Tibial nerve (tissue), 4 donors: Measurements from ENCODE around the gene CKAP2L. TPM values are rescaled to one million over a fixed set of nuclear protein-coding genes. Genes with fewer than 3 reads are reported as not detected.

Experiments
- DNase-seq, 2 donors: peaks; one replicate each; pipeline ENCODE4 v3.0.0-alpha.2; 2019; ENCODE audit warnings: low spot score in 2 of 2
- H3K27ac ChIP-seq, 4 donors: fragments of 200-600 bp; sonication (generic) in 3 of 4; one replicate each; pipeline ENCODE4 v1.5.1; 2017 to 2019; ENCODE audit warnings: mild to moderate bottlenecking in 1 of 4
- H3K27me3 ChIP-seq, 2 donors: fragments of 200-600 bp; sonication (generic) in 1 of 2; one replicate each; pipeline versions ENCODE4 v1.5.1 to v1.6.0; 2017 to 2019
- H3K36me3 ChIP-seq, 3 donors: fragments of 200-600 bp; sonication (generic); one replicate each; pipeline ENCODE4 v1.5.1; 2018 to 2019
- H3K4me1 ChIP-seq, 4 donors: fragments of 200-600 bp; sonication (generic) in 3 of 4; one replicate each; pipeline ENCODE4 v1.5.1; 2017 to 2019
- H3K4me3 ChIP-seq, 4 donors: fragments of 200-600 bp; sonication (generic) in 3 of 4; one replicate each; pipeline ENCODE4 v1.5.1; 2017 to 2019; ENCODE audit warnings: mild to moderate bottlenecking in 1 of 4, moderate library complexity in 1 of 4
- H3K9me3 ChIP-seq, 4 donors: fragments of 200-600 bp; sonication (generic) in 3 of 4; one replicate each; pipeline ENCODE4 v1.5.1; 2017 to 2019
- CTCF ChIP-seq, 5 experiments: fragments of 200-600 bp in 3 of 5; fragments of 450-650 bp in 2 of 5; sonication (generic) in 3 of 5; IDR thresholded peaks; one replicate each; pipeline ENCODE4 v1.5.1; 2016 to 2019; ENCODE audit warnings: antibody characterized with exemption in 5 of 5, mild to moderate bottlenecking in 3 of 5, moderate library complexity in 2 of 5
- EP300 ChIP-seq, 2 donors: sonication (generic); formaldehyde crosslinking; IDR thresholded peaks; one replicate each; pipeline ENCODE4 v1.6.1; 2017; ENCODE audit warnings: antibody characterized with exemption in 2 of 2, mild to moderate bottlenecking in 1 of 2
- POLR2A ChIP-seq, 2 donors: fragments of 450-650 bp; IDR thresholded peaks; one replicate each; pipeline ENCODE4 v1.6.1; 2017; ENCODE audit warnings: antibody characterized with exemption in 2 of 2, mild to moderate bottlenecking in 2 of 2, moderate library complexity in 2 of 2
- WGBS, 2 donors: methylation state at CpG; one replicate each; pipeline ENCODE4 v1.1.5; 2018; 5-methylcytosine and 5-hydroxymethylcytosine counted together
- total RNA-seq, 4 donors: library from RNA; depleted of rRNA; stranded (reverse); fragments of >200 nt; gene quantifications; one replicate each; pipeline ENCODE4 v1.1.0, GENCODE V29; 2016

CKAP2L gene
- total RNA-seq, 4 donors from 2014 or later, result not detected

- H3K4me3 ChIP-seq, result no peak overlapping the region
- TF ChIP-seq EP300 (IDR thresholded peaks at IDR 0.05) (no peak), POLR2A (IDR thresholded peaks at IDR 0.05) (no peak), CTCF (IDR thresholded peaks at IDR 0.05) (no peak)
- DNase-seq, result no peak
- no peaks in the 10 kb centered on the region for H3K27me3 ChIP-seq
- no peaks in the 10 kb centered on the region for H3K4me1 ChIP-seq
- H3K36me3 ChIP-seq, result no peaks in the 10 kb centered on the region
- H3K9me3 ChIP-seq, result no peaks in the 10 kb centered on the region
- 91 to 97% methylated on average over 7 of the region's 7 CpGs for WGBS, 2 donors
- H3K27ac ChIP-seq, result no peak overlapping the region
Measured at GRCh38 chr2:112740527-112740926, 23.9 kb downstream of the CKAP2L start.

- Histone ChIP-seq H3K9me3 (no peaks in the 10 kb centered on the region), H3K27ac (no peak overlapping the region), H3K4me3 (no peak overlapping the region), H3K27me3 (no peaks in the 10 kb centered on the region), H3K4me1 (no peaks in the 10 kb centered on the region), H3K36me3 (no peaks in the 10 kb centered on the region)
- DNase-seq, result no peak
- 84 to 97% methylated on average over 1 of the region's 1 CpG for WGBS, 2 donors
- no peak for TF ChIP-seq CTCF (IDR thresholded peaks at IDR 0.05)
- no peak for TF ChIP-seq POLR2A (IDR thresholded peaks at IDR 0.05)
- TF ChIP-seq EP300 (IDR thresholded peaks at IDR 0.05), result no peak
Measured at GRCh38 chr2:112737542-112738232, 26.7 kb downstream of the CKAP2L start.

GRCh38 chr2:112733871-112734270 lies 30.5 kb downstream of the CKAP2L start:
- Histone ChIP-seq H3K4me3 (no peak overlapping the region), H3K9me3 (no peaks in the 10 kb centered on the region), H3K36me3 (no peaks in the 10 kb centered on the region), H3K27me3 (no peaks in the 10 kb centered on the region), H3K27ac (no peak overlapping the region), H3K4me1 (no peaks in the 10 kb centered on the region)
- TF ChIP-seq EP300 (IDR thresholded peaks at IDR 0.05) (no peak), POLR2A (IDR thresholded peaks at IDR 0.05) (no peak), CTCF (IDR thresholded peaks at IDR 0.05) (no peak)
- no peak for DNase-seq
- WGBS, 2 donors, result 59 to 64% methylated on average over 1 of the region's 1 CpG

GRCh38 chr2:112733456-112733855 lies 31.0 kb downstream of the CKAP2L start:
- Histone ChIP-seq H3K36me3 (no peaks in the 10 kb centered on the region), H3K27ac (no peak overlapping the region), H3K27me3 (no peaks in the 10 kb centered on the region), H3K4me1 (no peaks in the 10 kb centered on the region), H3K4me3 (no peak overlapping the region), H3K9me3 (no peaks in the 10 kb centered on the region)
- WGBS, 2 donors, result 61 to 67% methylated on average over 4 of the region's 4 CpGs
- no peak for DNase-seq
- no peak for TF ChIP-seq EP300 (IDR thresholded peaks at IDR 0.05)
- no peak for TF ChIP-seq CTCF (IDR thresholded peaks at IDR 0.05)
- no peak for TF ChIP-seq POLR2A (IDR thresholded peaks at IDR 0.05)

GRCh38 chr2:112731479-112731878 lies 32.9 kb downstream of the CKAP2L start:
- Histone ChIP-seq H3K27me3 (no peaks in the 10 kb centered on the region), H3K36me3 (no peaks in the 10 kb centered on the region), H3K9me3 (no peaks in the 10 kb centered on the region), H3K27ac (no peak overlapping the region), H3K4me3 (no peak overlapping the region), H3K4me1 (peaks cover 0 to 6% (median 0%) of the 10 kb centered on the region in 4 donors)
- no peak for DNase-seq
- 75 to 88% methylated on average over 2 of the region's 2 CpGs for WGBS, 2 donors
- TF ChIP-seq POLR2A (IDR thresholded peaks at IDR 0.05), result no peak
- TF ChIP-seq EP300 (IDR thresholded peaks at IDR 0.05), result no peak
- TF ChIP-seq CTCF (IDR thresholded peaks at IDR 0.05), result no peak
